Panc1 (cell line): Measurements from ENCODE around the gene PGLYRP2. TPM values are rescaled to one million over a fixed set of nuclear protein-coding genes. Genes with fewer than 3 reads are reported as not detected.

Experiments
- ATAC-seq: fragments of 200-7000 bp; cut with Tn5 transposase; 2 replicates; pipeline ENCODE4 v1.9.1; 2020; ENCODE audit warnings: mild to moderate bottlenecking, moderate library complexity
- BruUV-seq: library from RNA; stranded (reverse); fragments of 400-500 nt; replicated peaks from 2 replicates; lab custom pipeline; 2021; lab: Mats Ljungman, UMichigan
- CTCF ChIA-PET: fragments of 300-600 bp; sonication (Branson Sonifier 250); formaldehyde crosslinking; loops from one replicate; lab custom pipeline; 2022; ENCODE audit warnings: antibody characterized with exemption; lab: Charles Lee
- POLR2A ChIA-PET: fragments of 300-600 bp; sonication (Branson Sonifier 250); formaldehyde crosslinking; loops from one replicate; lab custom pipeline; 2022; ENCODE audit warnings: antibody characterized with exemption; lab: Charles Lee
- DNase-seq: peaks from one replicate; pipeline ENCODE4 v3.0.0-alpha.2; 2010; ENCODE audit warnings: low read depth, low spot score
- H3K27ac ChIP-seq: 2 replicates; pipeline ENCODE4 v1.5.1; 2011; ENCODE audit warnings: mild to moderate bottlenecking, low read length, inconsistent platforms
- H3K27me3 ChIP-seq: fragments of 200-500 bp; sonication (Bioruptor generic); 2 replicates; pipeline ENCODE4 v1.6.0; 2014; ENCODE audit warnings: low read length, inconsistent platforms; ENCODE audit not compliant: control insufficient read depth, insufficient read depth
- H3K36me3 ChIP-seq: fragments of 200-500 bp; sonication (Bioruptor generic); 2 replicates; pipeline ENCODE4 v1.5.1; 2014; ENCODE audit warnings: inconsistent platforms, mild to moderate bottlenecking, low read length, moderate library complexity; ENCODE audit not compliant: control insufficient read depth, insufficient read depth
- H3K4me1 ChIP-seq: 2 replicates; pipeline ENCODE4 v1.5.1; 2011; ENCODE audit warnings: inconsistent platforms, mild to moderate bottlenecking, low read length, moderate library complexity; ENCODE audit not compliant: control insufficient read depth, insufficient read depth
- H3K4me3 ChIP-seq, 2 experiments: 2 replicates each; pipeline ENCODE4 v1.5.1; 2011 to 2012; ENCODE audit warnings: low read depth in 2 of 2, low read length in 2 of 2, mild to moderate bottlenecking in 2 of 2, inconsistent platforms in 1 of 2, moderate library complexity in 1 of 2
- H3K9me3 ChIP-seq: fragments of 200-500 bp; sonication (Bioruptor generic); 2 replicates; pipeline ENCODE4 v1.5.1; 2014; ENCODE audit warnings: low read depth, mild to moderate bottlenecking, inconsistent platforms, low read length, moderate library complexity; ENCODE audit not compliant: control insufficient read depth, insufficient read depth
- CTCF ChIP-seq: fragments of 450-650 bp; IDR thresholded peaks from 2 replicates; pipeline ENCODE4 v1.5.1; 2017; ENCODE audit warnings: mild to moderate bottlenecking
- POLR2AphosphoS5 ChIP-seq: IDR thresholded peaks from 2 replicates; pipeline ENCODE4 v1.6.1; 2012; ENCODE audit warnings: mild to moderate bottlenecking, low read depth, low read length, moderate library complexity
- REST ChIP-seq, 2 experiments: IDR thresholded peaks; 2 replicates each; pipeline ENCODE4 v1.6.1; 2011 to 2012; ENCODE audit warnings: low read depth in 2 of 2, control low read depth in 1 of 2, low read length in 1 of 2, mild to moderate bottlenecking in 1 of 2, moderate library complexity in 1 of 2; ENCODE audit not compliant: insufficient read depth in 1 of 2
- SIN3A ChIP-seq: IDR thresholded peaks from 2 replicates; pipeline ENCODE4 v1.6.1; 2012; ENCODE audit warnings: low read depth, mild to moderate bottlenecking, low read length, moderate library complexity, borderline replicate concordance; ENCODE audit not compliant: insufficient read depth
- TCF7L2 ChIP-seq: IDR thresholded peaks from 2 replicates; pipeline ENCODE4 v1.6.1; 2011; ENCODE audit warnings: mild to moderate bottlenecking, low read depth, low read length, inconsistent platforms
- in situ Hi-C: cut with HindIII; loops from 2 replicates; pipeline ENCODE4 v1.10.0; 2016; ENCODE audit warnings: low sequenced_read_pairs, low pct_unique_long_range_greater_than_20kb
- intact Hi-C: fragments of 100-400 bp; cut with micrococcal nuclease; formaldehyde crosslinking; loops from one replicate; pipeline ENCODE4 v1.10.0; 2022; ENCODE audit not compliant: unreplicated experiment
- total RNA-seq: library from RNA; stranded (reverse); gene quantifications from one replicate; pipeline ENCODE4 v1.2.1, GENCODE V29; 2021; ENCODE audit not compliant: unreplicated experiment

The PGLYRP2 gene
- total RNA-seq, 1 experiment from 2014 or later: not detected

- POLR2A ChIA-PET: no interaction called here
- DNase-seq (no peak), ATAC-seq (no peak)
- Histone ChIP-seq H3K9me3 (no peaks in the 10 kb centered on the region), H3K27me3 (no peaks in the 10 kb centered on the region), H3K4me3 (no peak overlapping the region), H3K4me1 (no peaks in the 10 kb centered on the region), H3K27ac (no peak overlapping the region), H3K36me3 (no peaks in the 10 kb centered on the region)
- intact Hi-C loops: no loop called here
- BruUV-seq: no TSS peak
- no peak for TF ChIP-seq TCF7L2
- no peak for TF ChIP-seq POLR2AphosphoS5
- no peak for TF ChIP-seq REST (IDR thresholded peaks at IDR 0.05; ENCODE audit: insufficient read depth in 1 of 2, low read depth in 2 of 2, low read length in 1 of 2)
- TF ChIP-seq CTCF: no peak
- TF ChIP-seq SIN3A: no peak
- CTCF ChIA-PET: no interaction called here
- in situ Hi-C loops: no loop called here
Observed at GRCh38 chr19:15442142-15442920, 37.0 kb downstream of the PGLYRP2 start.

GRCh38 chr19:15441317-15441716, 38.0 kb downstream of the PGLYRP2 start:
- intact Hi-C loops: no loop called here
- no peak for ATAC-seq
- Histone ChIP-seq H3K36me3 (no peaks in the 10 kb centered on the region), H3K27ac (no peak overlapping the region), H3K27me3 (no peaks in the 10 kb centered on the region), H3K9me3 (no peaks in the 10 kb centered on the region), H3K4me3 (no peak overlapping the region), H3K4me1 (no peaks in the 10 kb centered on the region)
- TF ChIP-seq SIN3A (no peak), CTCF (no peak), REST (IDR thresholded peaks at IDR 0.05; ENCODE audit: insufficient read depth in 1 of 2, low read depth in 2 of 2, low read length in 1 of 2) (no peak), POLR2AphosphoS5 (no peak), TCF7L2 (no peak)
- in situ Hi-C loops: no loop called here
- ChIA-PET POLR2A (no interaction called here), CTCF (no interaction called here)
- DNase-seq: no peak
- BruUV-seq: no TSS peak
